GM19328 (cell line): Measurements from ENCODE around the gene TXN.
"Not testable (repeated sequence)": the region's sequence is repeated elsewhere in the genome, so short reads cannot be mapped to it uniquely, and the experiment has no call there.

Experiments used
- ATAC-seq: cut with Tn5 transposase; IDR thresholded peaks from one replicate; pipeline ENCODE4 v1.9.1; 2021; ENCODE audit warnings: mild to moderate bottlenecking, moderate library complexity; ENCODE audit not compliant: unreplicated experiment

Gene TXN

GRCh38 chr9:110257956-110258355 lies 1.6 kb upstream of the TXN start:
- ATAC-seq = no peak

GRCh38 chr9:110257097-110257841 lies 962 bp upstream of the TXN start:
- no peak for ATAC-seq

GRCh38 chr9:110255463-110256379 lies 586 bp downstream of the TXN start:
- ATAC-seq = peak; percentile 19

- ATAC-seq = no peak
Observed at GRCh38 chr9:110255034-110255462, 1.3 kb downstream of the TXN start.

- ATAC-seq = no peak
Observed at GRCh38 chr9:110254500-110254899, 1.8 kb downstream of the TXN start.

GRCh38 chr9:110252509-110253139 lies 3.7 kb downstream of the TXN start:
- ATAC-seq = no peak

- ATAC-seq = not testable (repeated sequence)
Observed at GRCh38 chr9:110251770-110252169, 4.5 kb downstream of the TXN start.

GRCh38 chr9:110251212-110251611 lies 5.1 kb downstream of the TXN start:
- ATAC-seq = no peak

- ATAC-seq = no peak
Observed at GRCh38 chr9:110249603-110250002, 6.7 kb downstream of the TXN start.

GRCh38 chr9:110248361-110248760 lies 7.9 kb downstream of the TXN start:
- ATAC-seq = no peak

GRCh38 chr9:110246214-110246613 lies 10.1 kb downstream of the TXN start:
- no peak for ATAC-seq

- no peak for ATAC-seq
Observed at GRCh38 chr9:110244616-110245015, 11.7 kb downstream of the TXN start.

- ATAC-seq = no peak
Observed at GRCh38 chr9:110241858-110242321, 14.4 kb downstream of the TXN start.

- ATAC-seq = no peak
Observed at GRCh38 chr9:110241260-110241857, 14.9 kb downstream of the TXN start.

GRCh38 chr9:110240198-110240597 lies 16.1 kb downstream of the TXN start:
- ATAC-seq = no peak

- ATAC-seq = no peak
Observed at GRCh38 chr9:110228321-110228720, 28.0 kb downstream of the TXN start.

- ATAC-seq = no peak
Observed at GRCh38 chr9:110224583-110224982, 31.7 kb downstream of the TXN start.

GRCh38 chr9:110220809-110221208 lies 35.5 kb downstream of the TXN start:
- ATAC-seq = no peak

GRCh38 chr9:110217656-110218099 lies 38.6 kb downstream of the TXN start:
- no peak for ATAC-seq

- ATAC-seq = no peak
Observed at GRCh38 chr9:110214586-110215355, 41.5 kb downstream of the TXN start.
